Stimulated activated effector memory CD8-positive, alpha-beta T cell treated with anti-CD3 and anti-CD28 coated beads, Interleukin-12 subunit alpha, Interleukin-12 subunit beta, amount 100 ng/mL, for 72 hours (primary cell): ENCODE data around the gene PLAC1.

Experiments
- ATAC-seq: fragments of 150-1000 bp; cut with Tn5 transposase; 2 replicates; pipeline ENCODE4 v1.10.0; 2021
- DNase-seq, 2 donors: peaks; one replicate each; pipeline ENCODE4 v3.0.0; 2021 to 2022; ENCODE audit warnings: low spot score in 2 of 2
- H3K27ac Mint-ChIP-seq: one replicate; pipeline ENCODE4 v1.8.0; 2022; ENCODE audit warnings: mild to moderate bottlenecking, mixed read lengths
- H3K36me3 Mint-ChIP-seq: one replicate; pipeline ENCODE4 v1.8.0; 2022; ENCODE audit warnings: mild to moderate bottlenecking, mixed read lengths
- H3K4me1 Mint-ChIP-seq: one replicate; pipeline ENCODE4 v1.8.0; 2022; ENCODE audit warnings: mixed read lengths
- H3K4me3 Mint-ChIP-seq: one replicate; pipeline ENCODE4 v1.8.0; 2022; ENCODE audit warnings: mild to moderate bottlenecking, mixed read lengths
- H3K9me3 Mint-ChIP-seq: one replicate; pipeline ENCODE4 v1.8.0; 2022; ENCODE audit warnings: mixed read lengths

The PLAC1 gene

GRCh38 chrX:134650701-134651100 is 7.6 kb downstream of the PLAC1 start:
- H3K9me3 Mint-ChIP-seq: no peaks in the 10 kb centered on the region
- H3K27ac Mint-ChIP-seq: no peak overlapping the region
- peaks cover 9% of the 10 kb centered on the region for H3K4me1 Mint-ChIP-seq
- H3K4me3 Mint-ChIP-seq: no peak overlapping the region
- DNase-seq: no peak
- no peaks in the 10 kb centered on the region for H3K36me3 Mint-ChIP-seq
- no peak for ATAC-seq

GRCh38 chrX:134649770-134650169 is 8.5 kb downstream of the PLAC1 start:
- Mint-ChIP-seq H3K4me1 (peaks cover 9% of the 10 kb centered on the region), H3K36me3 (no peaks in the 10 kb centered on the region), H3K9me3 (no peaks in the 10 kb centered on the region), H3K4me3 (no peak overlapping the region), H3K27ac (no peak overlapping the region)
- ATAC-seq: no peak
- DNase-seq: no peak

- Mint-ChIP-seq H3K4me1 (no peaks in the 10 kb centered on the region), H3K36me3 (no peaks in the 10 kb centered on the region), H3K4me3 (no peak overlapping the region), H3K27ac (no peak overlapping the region), H3K9me3 (no peaks in the 10 kb centered on the region)
- DNase-seq: no peak
- no peak for ATAC-seq
Observed at GRCh38 chrX:134647477-134647877, 10.8 kb downstream of the PLAC1 start.

GRCh38 chrX:134646691-134647090 is 11.6 kb downstream of the PLAC1 start:
- ATAC-seq (no peak), DNase-seq (no peak)
- no peak overlapping the region for H3K4me3 Mint-ChIP-seq
- no peaks in the 10 kb centered on the region for H3K4me1 Mint-ChIP-seq
- no peaks in the 10 kb centered on the region for H3K36me3 Mint-ChIP-seq
- no peaks in the 10 kb centered on the region for H3K9me3 Mint-ChIP-seq
- no peak overlapping the region for H3K27ac Mint-ChIP-seq

GRCh38 chrX:134645936-134646543 is 12.2 kb downstream of the PLAC1 start:
- no peak for ATAC-seq
- no peaks in the 10 kb centered on the region for H3K36me3 Mint-ChIP-seq
- no peaks in the 10 kb centered on the region for H3K4me1 Mint-ChIP-seq
- no peaks in the 10 kb centered on the region for H3K9me3 Mint-ChIP-seq
- no peak overlapping the region for H3K27ac Mint-ChIP-seq
- no peak for DNase-seq
- no peak overlapping the region for H3K4me3 Mint-ChIP-seq

- H3K36me3 Mint-ChIP-seq: no peaks in the 10 kb centered on the region
- H3K27ac Mint-ChIP-seq: no peak overlapping the region
- no peaks in the 10 kb centered on the region for H3K4me1 Mint-ChIP-seq
- no peak overlapping the region for H3K4me3 Mint-ChIP-seq
- ATAC-seq: no peak
- DNase-seq: no peak
- H3K9me3 Mint-ChIP-seq: no peaks in the 10 kb centered on the region
Observed at GRCh38 chrX:134642386-134642785, 15.9 kb downstream of the PLAC1 start.

- no peak for DNase-seq
- Mint-ChIP-seq H3K9me3 (no peaks in the 10 kb centered on the region), H3K4me3 (no peak overlapping the region), H3K36me3 (no peaks in the 10 kb centered on the region), H3K27ac (no peak overlapping the region), H3K4me1 (no peaks in the 10 kb centered on the region)
- ATAC-seq: no peak
Observed at GRCh38 chrX:134641346-134641745, 16.9 kb downstream of the PLAC1 start.

GRCh38 chrX:134640914-134641313 is 17.4 kb downstream of the PLAC1 start:
- H3K27ac Mint-ChIP-seq: no peak overlapping the region
- no peak overlapping the region for H3K4me3 Mint-ChIP-seq
- H3K4me1 Mint-ChIP-seq: no peaks in the 10 kb centered on the region
- ATAC-seq (no peak), DNase-seq (no peak)
- H3K9me3 Mint-ChIP-seq: no peaks in the 10 kb centered on the region
- H3K36me3 Mint-ChIP-seq: no peaks in the 10 kb centered on the region

- Mint-ChIP-seq H3K4me1 (peaks cover 5% of the 10 kb centered on the region), H3K27ac (no peak overlapping the region), H3K36me3 (no peaks in the 10 kb centered on the region), H3K4me3 (no peak overlapping the region), H3K9me3 (peaks cover 3% of the 10 kb centered on the region)
- DNase-seq (no peak), ATAC-seq (no peak)
Observed at GRCh38 chrX:134636851-134637250, 21.4 kb downstream of the PLAC1 start.

- H3K9me3 Mint-ChIP-seq: peaks cover 3% of the 10 kb centered on the region
- H3K36me3 Mint-ChIP-seq: no peaks in the 10 kb centered on the region
- ATAC-seq (peak; percentile 85), DNase-seq (no peak)
- no peak overlapping the region for H3K27ac Mint-ChIP-seq
- H3K4me1 Mint-ChIP-seq: peaks cover 5% of the 10 kb centered on the region
- no peak overlapping the region for H3K4me3 Mint-ChIP-seq
Observed at GRCh38 chrX:134634691-134635090, 23.6 kb downstream of the PLAC1 start.

- Mint-ChIP-seq H3K27ac (no peak overlapping the region), H3K4me3 (no peak overlapping the region), H3K36me3 (no peaks in the 10 kb centered on the region), H3K4me1 (peaks cover 5% of the 10 kb centered on the region), H3K9me3 (peaks cover 3% of the 10 kb centered on the region)
- DNase-seq (no peak), ATAC-seq (no peak)
Observed at GRCh38 chrX:134633832-134634231, 24.4 kb downstream of the PLAC1 start.

- Mint-ChIP-seq H3K4me1 (peaks cover 5% of the 10 kb centered on the region), H3K4me3 (no peak overlapping the region), H3K9me3 (peaks cover 3% of the 10 kb centered on the region), H3K27ac (no peak overlapping the region), H3K36me3 (no peaks in the 10 kb centered on the region)
- no peak for ATAC-seq
- no peak for DNase-seq
Observed at GRCh38 chrX:134633394-134633793, 24.9 kb downstream of the PLAC1 start.

- H3K36me3 Mint-ChIP-seq: no peaks in the 10 kb centered on the region
- H3K27ac Mint-ChIP-seq: no peak overlapping the region
- DNase-seq (no peak), ATAC-seq (no peak)
- peaks cover 5% of the 10 kb centered on the region for H3K4me1 Mint-ChIP-seq
- H3K4me3 Mint-ChIP-seq: no peak overlapping the region
- H3K9me3 Mint-ChIP-seq: peaks cover 3% of the 10 kb centered on the region
Observed at GRCh38 chrX:134632355-134632754, 25.9 kb downstream of the PLAC1 start.

- H3K4me1 Mint-ChIP-seq: peaks cover 5% of the 10 kb centered on the region
- no peak for ATAC-seq
Observed at GRCh38 chrX:134631426-134632346, 26.6 kb downstream of the PLAC1 start.

GRCh38 chrX:134628663-134629062 is 29.6 kb downstream of the PLAC1 start:
- H3K4me3 Mint-ChIP-seq: no peak overlapping the region
- H3K27ac Mint-ChIP-seq: no peak overlapping the region
- no peaks in the 10 kb centered on the region for H3K9me3 Mint-ChIP-seq
- DNase-seq (no peak), ATAC-seq (no peak)
- H3K36me3 Mint-ChIP-seq: no peaks in the 10 kb centered on the region
- H3K4me1 Mint-ChIP-seq: peaks cover 5% of the 10 kb centered on the region

More at GRCh38 chrX:134631426-134632346, 26.6 kb downstream of the PLAC1 start:
- Mint-ChIP-seq H3K4me3 (no peak overlapping the region), H3K9me3 (peaks cover 3% of the 10 kb centered on the region), H3K27ac (no peak overlapping the region), H3K36me3 (no peaks in the 10 kb centered on the region)
- DNase-seq: no peak

GRCh38 chrX:134626434-134626833 is 31.8 kb downstream of the PLAC1 start:
- Mint-ChIP-seq H3K27ac (no peak overlapping the region), H3K9me3 (no peaks in the 10 kb centered on the region), H3K36me3 (no peaks in the 10 kb centered on the region), H3K4me1 (peaks cover 5% of the 10 kb centered on the region), H3K4me3 (no peak overlapping the region)
- no peak for DNase-seq
- no peak for ATAC-seq
